ENCODE measurements around the gene ZNF628.

GRCh38 chr19:55529636-55530234 lies 53.3 kb downstream of the ZNF628 start:
- TF ChIP-seq CTCF (conservative IDR thresholded peaks at IDR 0.05 in 1 of 2, IDR thresholded peaks at IDR 0.05 in 1 of 2; ENCODE audit: low read depth in 1 of 2, low read length in 2 of 2) (no peak), EZH2 (IDR thresholded peaks at IDR 0.05; ENCODE audit: low read length, missing control alignments) (no peak)

All from fibroblast of lung (primary cell).